HCT116 (cell line): ENCODE data around the gene SLC17A5. TPM values are rescaled to one million over a fixed set of nuclear protein-coding genes. Genes with fewer than 3 reads are reported as not detected.

Source experiments
- ATAC-seq: fragments of 200-7000 bp; cut with Tn5 transposase; 2 replicates; pipeline ENCODE4 v1.9.1; 2020; ENCODE audit warnings: mild to moderate bottlenecking, moderate library complexity
- BruUV-seq: library from RNA; stranded (reverse); fragments of 400-500 nt; replicated peaks from 2 replicates; lab custom pipeline; 2021; lab: Mats Ljungman, UMichigan
- CTCF ChIA-PET: fragments of 300-600 bp; sonication (Branson Sonifier 250); formaldehyde crosslinking; loops from one replicate; lab custom pipeline; 2021; ENCODE audit warnings: antibody characterized with exemption; lab: Charles Lee
- POLR2A ChIA-PET: fragments of 300-600, 350-600 bp; sonication (Branson Sonifier 250); formaldehyde crosslinking; loops from one replicate; lab custom pipeline; 2021; ENCODE audit warnings: antibody characterized with exemption; lab: Charles Lee
- RAD21 ChIA-PET, 2 experiments: fragments of 300-600 bp; sonication (Branson Sonifier 250); formaldehyde crosslinking; loops; one replicate each; lab custom pipeline; 2023; ENCODE audit warnings: low total read pairs in 2 of 2; ENCODE audit not compliant: uncharacterized antibody in 2 of 2, unreplicated experiment in 2 of 2, low non-redundant PET in 1 of 2; lab: Charles Lee
- DNase-seq: peaks from one replicate; pipeline ENCODE4 v3.0.0-alpha.2; 2010; ENCODE audit warnings: low read depth, low spot score
- H2AFZ ChIP-seq: fragments of 200-600 bp; shearing (Covaris generic), sonication (generic); 2 replicates; pipeline ENCODE4 v1.6.1; 2017; ENCODE audit warnings: low read depth, mixed run types, mixed read lengths, antibody characterized with exemption, low read length; ENCODE audit not compliant: poor library complexity, severe bottlenecking
- H3K27ac ChIP-seq: 2 replicates; pipeline ENCODE4 v1.5.1; 2012; ENCODE audit warnings: low read depth, low read length
- H3K27me3 ChIP-seq: fragments of 200-600 bp; sonication (generic); 2 replicates; pipeline ENCODE4 v1.6.1; 2016; ENCODE audit warnings: mixed run types, low read length, mixed read lengths; ENCODE audit not compliant: insufficient read depth
- H3K36me3 ChIP-seq, 2 experiments: fragments of 200-500 bp in 1 of 2; fragments of 200-600 bp in 1 of 2; sonication (Bioruptor generic) in 1 of 2; sonication (generic) in 1 of 2; 2 replicates each; pipeline versions ENCODE4 v1.5.1 to v1.6.1; 2014 to 2016; ENCODE audit warnings: low read length in 2 of 2, inconsistent platforms in 1 of 2, mixed read lengths in 1 of 2, mixed run types in 1 of 2; ENCODE audit not compliant: insufficient read depth in 2 of 2, control insufficient read depth in 1 of 2
- H3K4me1 ChIP-seq, 2 experiments: fragments of 200-600 bp in 1 of 2; sonication (generic) in 1 of 2; 2 replicates each; pipeline versions ENCODE4 v1.5.1 to v1.6.1; 2012 to 2017; ENCODE audit warnings: low read length in 2 of 2, inconsistent platforms in 1 of 2, mild to moderate bottlenecking in 1 of 2, mixed read lengths in 1 of 2, mixed run types in 1 of 2, moderate library complexity in 1 of 2; ENCODE audit not compliant: insufficient read depth in 2 of 2, control insufficient read depth in 1 of 2
- H3K4me2 ChIP-seq: fragments of 200-600 bp; sonication (generic); 2 replicates; pipeline ENCODE4 v1.6.1; 2017; ENCODE audit warnings: mixed run types, low read length, mixed read lengths
- H3K4me3 ChIP-seq, 2 experiments: fragments of 200-600 bp in 1 of 2; sonication (generic) in 1 of 2; replicated peaks in 1 of 2; 2 replicates each; pipeline ENCODE4 v1.5.1; 2011 to 2016; ENCODE audit warnings: low read length in 2 of 2, control low read depth in 1 of 2, low read depth in 1 of 2, mild to moderate bottlenecking in 1 of 2, mixed read lengths in 1 of 2, mixed run types in 1 of 2
- H3K79me2 ChIP-seq: fragments of 200-600 bp; sonication (generic); 2 replicates; pipeline ENCODE4 v1.6.1; 2017; ENCODE audit warnings: mild to moderate bottlenecking, mixed run types, low read length, moderate library complexity, mixed read lengths; ENCODE audit not compliant: insufficient read depth
- H3K9ac ChIP-seq: fragments of 200-600 bp; sonication (generic); 2 replicates; pipeline ENCODE4 v1.6.1; 2016; ENCODE audit warnings: low read length, mixed read lengths
- H3K9me2 ChIP-seq: fragments of 200-600 bp; sonication (generic), shearing (Covaris generic); 2 replicates; pipeline ENCODE4 v1.6.1; 2017; ENCODE audit warnings: mixed run types, mild to moderate bottlenecking, moderate library complexity; ENCODE audit not compliant: insufficient read depth
- H3K9me3 ChIP-seq, 2 experiments: fragments of 200-500 bp in 1 of 2; fragments of 200-600 bp in 1 of 2; sonication (Bioruptor generic) in 1 of 2; sonication (generic) in 1 of 2; 2 replicates each; pipeline ENCODE4 v1.6.1; 2014 to 2017; ENCODE audit warnings: low read length in 2 of 2, mixed read lengths in 2 of 2, inconsistent platforms in 1 of 2, low read depth in 1 of 2, mild to moderate bottlenecking in 1 of 2, mixed run types in 1 of 2, moderate library complexity in 1 of 2; ENCODE audit not compliant: control insufficient read depth in 1 of 2, insufficient read depth in 1 of 2
- H4K20me1 ChIP-seq: fragments of 200-600 bp; sonication (generic), shearing (Covaris generic); 2 replicates; pipeline ENCODE4 v1.6.1; 2017; ENCODE audit warnings: mixed run types, mild to moderate bottlenecking, moderate library complexity; ENCODE audit not compliant: insufficient read depth
- CBX3 ChIP-seq: IDR thresholded peaks from 2 replicates; pipeline ENCODE4 v1.6.1; 2012; ENCODE audit warnings: low read depth
- CEBPB ChIP-seq: IDR thresholded peaks from 2 replicates; pipeline ENCODE4 v1.6.1; 2012; ENCODE audit warnings: low read depth
- CTCF ChIP-seq, 3 experiments: fragments of 200-600 bp in 1 of 3; sonication (generic) in 1 of 3; IDR thresholded peaks in 2 of 3; conservative IDR thresholded peaks in 1 of 3; 2 replicates each; pipeline ENCODE4 v1.5.1; 2012 to 2017; ENCODE audit warnings: low read depth in 2 of 3, low read length in 2 of 3, antibody characterized with exemption in 1 of 3, borderline replicate concordance in 1 of 3, control low read depth in 1 of 3, mild to moderate bottlenecking in 1 of 3, mixed read lengths in 1 of 3, mixed run types in 1 of 3, moderate library complexity in 1 of 3; ENCODE audit not compliant: insufficient read depth in 1 of 3
- ELF1 ChIP-seq: IDR thresholded peaks from 2 replicates; pipeline ENCODE4 v1.6.1; 2012; ENCODE audit warnings: low read depth, borderline replicate concordance
- EZH2 ChIP-seq: fragments of 200-600 bp; sonication (generic); IDR thresholded peaks from 2 replicates; pipeline ENCODE4 v1.6.1; 2017; ENCODE audit warnings: antibody characterized with exemption, mixed run types
- JUND ChIP-seq: IDR thresholded peaks from 2 replicates; pipeline ENCODE4 v1.6.1; 2012
- POLR2A ChIP-seq: IDR thresholded peaks from 2 replicates; pipeline ENCODE4 v1.7.0; 2011; ENCODE audit warnings: borderline replicate concordance; ENCODE audit not compliant: insufficient read depth, insufficient read length; ENCODE audit errors: extremely low read depth
- POLR2AphosphoS5 ChIP-seq: IDR thresholded peaks from 2 replicates; pipeline ENCODE4 v1.6.1; 2011; ENCODE audit warnings: mild to moderate bottlenecking, low read depth, low read length, moderate library complexity
- RAD21 ChIP-seq: IDR thresholded peaks from 2 replicates; pipeline ENCODE4 v1.6.1; 2012; ENCODE audit warnings: low read depth, mild to moderate bottlenecking
- SIN3A ChIP-seq: IDR thresholded peaks from 2 replicates; pipeline ENCODE4 v1.6.1; 2012; ENCODE audit warnings: low read depth
- SP1 ChIP-seq: IDR thresholded peaks from 2 replicates; pipeline ENCODE4 v1.6.1; 2012; ENCODE audit warnings: low read depth
- SRF ChIP-seq: IDR thresholded peaks from 2 replicates; pipeline ENCODE4 v1.6.1; 2012; ENCODE audit warnings: low read depth
- TCF7L2 ChIP-seq: IDR thresholded peaks from 2 replicates; pipeline ENCODE4 v1.7.0; 2011; ENCODE audit warnings: borderline replicate concordance, inconsistent platforms; ENCODE audit not compliant: insufficient read depth, insufficient read length; ENCODE audit errors: extremely low read depth
- ZFX ChIP-seq: fragments of 450-650 bp; IDR thresholded peaks from 2 replicates; pipeline ENCODE4 v1.6.1; 2017
- ZNF274 ChIP-seq: fragments of 200-500 bp; sonication (Bioruptor generic); IDR thresholded peaks from 2 replicates; pipeline ENCODE4 v1.6.1; 2014; ENCODE audit warnings: mild to moderate bottlenecking, low read depth, low read length, inconsistent platforms
- intact Hi-C: fragments of 100-400 bp; cut with micrococcal nuclease; formaldehyde crosslinking; loops from 2 replicates; pipeline ENCODE4 v1.10.0; 2022
- total RNA-seq: library from RNA; stranded (reverse); gene quantifications from one replicate; pipeline ENCODE4 v1.2.1, GENCODE V29; 2021; ENCODE audit not compliant: unreplicated experiment
- TF ChIP-seq, protein P1 (sequence below): IDR thresholded peaks from 2 replicates; pipeline ENCODE4 v1.6.1; 2011; ENCODE audit warnings: mild to moderate bottlenecking, low read length, moderate library complexity; ENCODE audit not compliant: insufficient replicate concordance; ENCODE audit errors: extremely low read depth
- TF ChIP-seq, protein P2 (sequence below): IDR thresholded peaks from 2 replicates; pipeline ENCODE4 v1.6.1; 2012
- TF ChIP-seq, protein P3 (sequence below): IDR thresholded peaks from 2 replicates; pipeline ENCODE4 v1.6.1; 2012; ENCODE audit warnings: low read depth
- TF ChIP-seq, protein P4 (sequence below): IDR thresholded peaks from 2 replicates; pipeline ENCODE4 v1.6.1; 2012

Gene SLC17A5
- total RNA-seq, 1 experiment from 2014 or later, result 17.0 TPM

DNA sequence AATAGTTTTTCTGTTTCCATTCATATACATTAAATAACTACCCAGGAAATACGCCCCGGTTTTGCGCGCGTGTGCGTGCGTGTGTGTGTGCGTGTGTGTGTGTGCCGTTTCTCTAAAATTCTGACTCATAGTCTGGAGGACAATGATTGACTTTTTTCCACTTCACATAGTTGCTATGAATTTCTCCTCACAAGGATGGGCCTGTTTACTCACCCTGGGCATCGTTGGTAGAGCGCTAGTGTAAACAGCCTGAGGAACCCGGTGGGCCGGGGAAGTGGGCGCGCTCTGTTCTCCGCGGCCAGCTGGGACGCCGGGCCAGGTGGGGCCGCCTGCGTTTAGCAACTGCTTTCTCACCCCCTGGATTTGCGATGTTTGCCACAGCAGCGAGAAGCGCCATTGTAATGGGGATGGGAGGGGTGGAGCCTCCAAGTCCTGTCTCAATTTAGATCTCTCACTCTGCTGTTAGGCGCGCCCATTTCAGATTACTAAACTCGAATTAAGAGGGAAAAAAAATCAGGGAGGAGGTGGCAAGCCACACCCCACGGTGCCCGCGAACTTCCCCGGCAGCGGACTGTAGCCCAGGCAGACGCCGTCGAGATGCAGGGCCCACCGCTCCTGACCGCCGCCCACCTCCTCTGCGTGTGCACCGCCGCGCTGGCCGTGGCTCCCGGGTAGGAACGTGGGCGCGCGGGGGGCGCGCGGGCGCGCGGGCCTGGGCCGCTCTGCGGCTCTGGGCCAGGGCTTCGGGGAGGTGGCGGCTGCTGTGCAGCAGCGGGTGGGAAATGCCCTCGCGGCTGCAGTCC lies 42.0 kb upstream of the SLC17A5 start, which contains the start of gene CD109:
TSS of gene CD109 (plus strand) at position 585 of the 803 bp plus-strand sequence. CDS start at position 598, 13 bp downstream.
- Histone ChIP-seq H3K4me1 (peaks cover 37 to 48% of the 10 kb centered on the region in 2 experiments), H2AFZ (peak within 1 kb of the TSS; percentile 68), H3K9me2 (no peaks in the 10 kb centered on the region), H3K4me2 (peak within 1 kb of the TSS; percentile 76), H3K27me3 (no peaks in the 10 kb centered on the region), H4K20me1 (no peaks in the 10 kb centered on the region), H3K36me3 (no peaks in the 10 kb centered on the region; a peak in 1 of 4 replicates), H3K4me3 (peak within 1 kb of the TSS; percentile 55 to 67), H3K79me2 (peaks cover 12% of the 10 kb centered on the region), H3K27ac (peak within 1 kb of the TSS; percentile 93), H3K9ac (peak within 1 kb of the TSS; percentile 85), H3K9me3 (peaks cover 0 to 5% of the 10 kb centered on the region in 2 experiments; a peak in 1 of 4 replicates)
- ChIA-PET CTCF (no interaction called here), POLR2A (no interaction called here), RAD21 (no interaction called here)
- DNase-seq, result peak; percentile 78
- peak; percentile 68 for ATAC-seq
- no TSS peak for BruUV-seq
- intact Hi-C loops, result no loop called here
- TF ChIP-seq SP1 (no peak), JUND (peak; percentile 56), EZH2 (no peak), SIN3A (peak; percentile 58; the same call in 1 of the 2 replicates), POLR2AphosphoS5 (no peak; the same call in none of the 2 replicates), RAD21 (no peak), CTCF (IDR thresholded peaks at IDR 0.05 in 2 of 3, conservative IDR thresholded peaks at IDR 0.05 in 1 of 3; ENCODE audit: borderline replicate concordance in 1 of 3, insufficient read depth in 1 of 3, low read depth in 2 of 3, low read length in 2 of 3) (no peak), ELF1 (no peak), TCF7L2 (no peak), SRF (no peak), POLR2A (no peak), ZFX (peak; percentile 81), CEBPB (no peak), CBX3 (peak; percentile 43; the same call in 1 of the 2 replicates), ZNF274 (no peak)
- TF ChIP-seq, protein P1, sequence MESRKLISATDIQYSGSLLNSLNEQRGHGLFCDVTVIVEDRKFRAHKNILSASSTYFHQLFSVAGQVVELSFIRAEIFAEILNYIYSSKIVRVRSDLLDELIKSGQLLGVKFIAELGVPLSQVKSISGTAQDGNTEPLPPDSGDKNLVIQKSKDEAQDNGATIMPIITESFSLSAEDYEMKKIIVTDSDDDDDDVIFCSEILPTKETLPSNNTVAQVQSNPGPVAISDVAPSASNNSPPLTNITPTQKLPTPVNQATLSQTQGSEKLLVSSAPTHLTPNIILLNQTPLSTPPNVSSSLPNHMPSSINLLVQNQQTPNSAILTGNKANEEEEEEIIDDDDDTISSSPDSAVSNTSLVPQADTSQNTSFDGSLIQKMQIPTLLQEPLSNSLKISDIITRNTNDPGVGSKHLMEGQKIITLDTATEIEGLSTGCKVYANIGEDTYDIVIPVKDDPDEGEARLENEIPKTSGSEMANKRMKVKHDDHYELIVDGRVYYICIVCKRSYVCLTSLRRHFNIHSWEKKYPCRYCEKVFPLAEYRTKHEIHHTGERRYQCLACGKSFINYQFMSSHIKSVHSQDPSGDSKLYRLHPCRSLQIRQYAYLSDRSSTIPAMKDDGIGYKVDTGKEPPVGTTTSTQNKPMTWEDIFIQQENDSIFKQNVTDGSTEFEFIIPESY, result no peak
- TF ChIP-seq, protein P2, sequence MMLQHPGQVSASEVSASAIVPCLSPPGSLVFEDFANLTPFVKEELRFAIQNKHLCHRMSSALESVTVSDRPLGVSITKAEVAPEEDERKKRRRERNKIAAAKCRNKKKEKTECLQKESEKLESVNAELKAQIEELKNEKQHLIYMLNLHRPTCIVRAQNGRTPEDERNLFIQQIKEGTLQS, result no peak
- TF ChIP-seq, protein P3, sequence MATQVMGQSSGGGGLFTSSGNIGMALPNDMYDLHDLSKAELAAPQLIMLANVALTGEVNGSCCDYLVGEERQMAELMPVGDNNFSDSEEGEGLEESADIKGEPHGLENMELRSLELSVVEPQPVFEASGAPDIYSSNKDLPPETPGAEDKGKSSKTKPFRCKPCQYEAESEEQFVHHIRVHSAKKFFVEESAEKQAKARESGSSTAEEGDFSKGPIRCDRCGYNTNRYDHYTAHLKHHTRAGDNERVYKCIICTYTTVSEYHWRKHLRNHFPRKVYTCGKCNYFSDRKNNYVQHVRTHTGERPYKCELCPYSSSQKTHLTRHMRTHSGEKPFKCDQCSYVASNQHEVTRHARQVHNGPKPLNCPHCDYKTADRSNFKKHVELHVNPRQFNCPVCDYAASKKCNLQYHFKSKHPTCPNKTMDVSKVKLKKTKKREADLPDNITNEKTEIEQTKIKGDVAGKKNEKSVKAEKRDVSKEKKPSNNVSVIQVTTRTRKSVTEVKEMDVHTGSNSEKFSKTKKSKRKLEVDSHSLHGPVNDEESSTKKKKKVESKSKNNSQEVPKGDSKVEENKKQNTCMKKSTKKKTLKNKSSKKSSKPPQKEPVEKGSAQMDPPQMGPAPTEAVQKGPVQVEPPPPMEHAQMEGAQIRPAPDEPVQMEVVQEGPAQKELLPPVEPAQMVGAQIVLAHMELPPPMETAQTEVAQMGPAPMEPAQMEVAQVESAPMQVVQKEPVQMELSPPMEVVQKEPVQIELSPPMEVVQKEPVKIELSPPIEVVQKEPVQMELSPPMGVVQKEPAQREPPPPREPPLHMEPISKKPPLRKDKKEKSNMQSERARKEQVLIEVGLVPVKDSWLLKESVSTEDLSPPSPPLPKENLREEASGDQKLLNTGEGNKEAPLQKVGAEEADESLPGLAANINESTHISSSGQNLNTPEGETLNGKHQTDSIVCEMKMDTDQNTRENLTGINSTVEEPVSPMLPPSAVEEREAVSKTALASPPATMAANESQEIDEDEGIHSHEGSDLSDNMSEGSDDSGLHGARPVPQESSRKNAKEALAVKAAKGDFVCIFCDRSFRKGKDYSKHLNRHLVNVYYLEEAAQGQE, result no peak
- TF ChIP-seq, protein P4, sequence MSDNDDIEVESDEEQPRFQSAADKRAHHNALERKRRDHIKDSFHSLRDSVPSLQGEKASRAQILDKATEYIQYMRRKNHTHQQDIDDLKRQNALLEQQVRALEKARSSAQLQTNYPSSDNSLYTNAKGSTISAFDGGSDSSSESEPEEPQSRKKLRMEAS, result peak; percentile 8; the same call in 1 of the 2 replicates
